K562 treated with DMSO at 1 percent for 24 hours (cell line): ENCODE data around the gene WDR12. TPM values are rescaled to one million over a fixed set of nuclear protein-coding genes. Genes with fewer than 3 reads are reported as not detected.

Source experiments
- total RNA-seq: library from RNA; unstranded; fragments of 300-600 nt; gene quantifications from 2 replicates; pipeline ENCODE4 v1.2.3, GENCODE V29; 2022; ENCODE audit warnings: low read depth; ENCODE audit not compliant: insufficient read depth

WDR12 gene
- total RNA-seq: 12.0 and 14.7 TPM in 2 replicates

DNA sequence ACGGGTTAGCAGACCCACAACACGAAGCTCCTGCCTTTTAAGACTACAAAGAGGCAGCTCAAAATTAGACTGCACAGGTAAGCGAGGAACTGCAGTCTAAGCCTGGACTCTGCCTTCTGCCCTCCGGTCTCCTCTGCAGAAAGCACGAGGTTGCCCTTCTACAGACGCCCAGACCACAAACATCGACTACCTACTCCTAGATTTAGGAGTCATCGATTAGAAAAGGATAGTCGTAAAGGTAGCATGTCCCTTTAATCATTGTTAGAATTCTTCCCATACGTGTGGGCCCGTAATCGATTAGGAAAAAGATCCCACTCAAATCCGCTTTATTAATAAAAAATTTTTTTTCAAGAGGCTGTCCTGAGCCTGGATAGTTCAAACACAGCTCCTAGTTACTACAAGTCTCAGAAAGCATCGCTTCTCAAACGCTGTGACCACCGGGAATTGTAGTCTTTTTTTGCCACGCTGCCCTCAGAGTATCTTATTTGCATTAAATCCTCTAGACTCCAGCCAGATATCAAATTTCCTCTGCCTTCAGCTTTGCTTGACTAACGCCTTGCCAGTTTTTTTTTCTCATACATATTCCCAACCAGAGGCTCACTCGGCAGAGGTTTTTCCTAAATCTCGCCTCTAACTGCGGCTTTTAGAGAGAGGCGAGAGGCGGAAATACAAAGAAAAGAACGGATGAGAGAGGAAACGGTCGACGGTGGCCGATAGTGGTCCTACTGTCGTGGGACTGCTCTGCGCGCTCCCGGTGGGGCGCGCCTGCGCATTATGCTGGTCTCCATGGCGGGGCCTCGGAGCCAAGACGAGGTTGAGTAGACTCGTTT lies at the start of gene WDR12, which contains the start of gene CARF:
TSS of gene WDR12 (minus strand) at position 162 of the 830 bp plus-strand sequence. CDS start 197 bp downstream, outside the sequence.
TSS of gene CARF (plus strand) at position 764 of the 830 bp plus-strand sequence. CDS start 29,628 bp downstream, outside the sequence.

GRCh38 chr2:202871300-202872141 lies 40.0 kb downstream of the WDR12 start, which contains the start of gene ICA1L:
ICA1L (minus strand) TSS chr2:202871766; CDS start chr2:202829009, 42,757 bp downstream.

Other genes with a start within 250 kb of the WDR12 start
- gene ICA1L, start 39.9 kb downstream of the WDR12 start, total RNA-seq: 0.28 and 1.1 TPM in 2 replicates
- gene CARF, start 602 bp upstream of the WDR12 start, total RNA-seq: 0.58 and 0.95 TPM in 2 replicates
- 1.7 and 2.4 TPM in 2 replicates for gene NBEAL1, start 103.2 kb upstream of the WDR12 start, total RNA-seq